GM18507 (cell line): ENCODE measurements around the gene BRS3.

Experiments used
- DNase-seq: peaks from one replicate; pipeline ENCODE4 v3.0.0; 2011; ENCODE audit warnings: low read depth; ENCODE audit not compliant: insufficient read length; ENCODE audit errors: extremely low spot score
- FAIRE-seq: peaks from 2 replicates; lab custom pipeline; 2011; peaks lifted over from hg19 to GRCh38; lab: Jason Lieb, UNC

The BRS3 gene

DNA sequence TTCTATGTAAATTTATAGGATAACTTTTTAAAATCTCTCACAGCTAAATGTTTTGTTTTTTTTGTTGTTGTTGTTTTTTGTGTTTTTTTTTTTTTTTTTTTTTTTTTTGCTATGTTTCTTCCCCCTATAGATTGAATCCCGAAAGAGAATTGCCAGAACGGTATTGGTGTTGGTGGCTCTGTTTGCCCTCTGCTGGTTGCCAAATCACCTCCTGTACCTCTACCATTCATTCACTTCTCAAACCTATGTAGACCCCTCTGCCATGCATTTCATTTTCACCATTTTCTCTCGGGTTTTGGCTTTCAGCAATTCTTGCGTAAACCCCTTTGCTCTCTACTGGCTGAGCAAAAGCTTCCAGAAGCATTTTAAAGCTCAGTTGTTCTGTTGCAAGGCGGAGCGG lies 4.1 kb downstream of the BRS3 start:
- FAIRE-seq (no peak), DNase-seq (no peak)

DNA sequence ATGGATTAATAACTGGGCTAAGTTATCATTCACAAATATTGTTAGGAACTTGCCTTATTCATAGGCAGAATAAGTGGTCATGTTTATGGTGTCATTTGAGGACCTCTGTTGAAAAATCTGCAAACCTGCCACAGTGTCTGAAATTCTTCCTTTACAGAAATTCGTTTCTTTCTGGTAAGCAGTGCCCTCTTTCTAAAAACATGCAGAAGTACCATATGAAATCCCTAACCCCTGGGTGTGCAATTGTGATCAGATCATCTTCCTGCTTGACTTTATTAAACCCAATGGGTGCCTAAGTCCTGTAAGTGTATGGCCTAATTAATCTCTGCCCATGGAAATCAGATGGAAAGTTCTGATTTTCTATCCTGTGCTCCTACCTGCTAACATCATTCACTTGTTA lies 5.3 kb downstream of the BRS3 start:
- no peak for DNase-seq
- FAIRE-seq, result no peak

DNA sequence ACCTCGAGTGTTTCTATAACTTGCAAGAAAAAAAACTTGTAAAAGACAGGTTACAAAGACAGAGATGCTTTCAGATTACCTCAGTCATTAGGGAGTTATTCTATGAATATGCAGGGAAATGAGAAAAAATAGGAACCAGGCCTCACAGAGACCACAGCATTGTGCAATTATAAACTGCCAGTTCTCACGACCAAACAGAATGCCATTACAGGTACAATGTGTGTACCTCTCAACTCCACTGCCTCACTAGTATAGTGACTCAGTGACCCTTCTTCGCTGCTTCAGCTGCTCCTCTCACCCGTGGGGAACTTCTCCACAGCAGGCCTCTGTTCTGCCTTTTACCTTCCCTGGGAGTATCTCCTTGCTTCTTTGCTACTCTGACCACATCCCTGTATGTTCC lies 7.3 kb downstream of the BRS3 start:
- FAIRE-seq (peak; percentile 53), DNase-seq (no peak)

DNA sequence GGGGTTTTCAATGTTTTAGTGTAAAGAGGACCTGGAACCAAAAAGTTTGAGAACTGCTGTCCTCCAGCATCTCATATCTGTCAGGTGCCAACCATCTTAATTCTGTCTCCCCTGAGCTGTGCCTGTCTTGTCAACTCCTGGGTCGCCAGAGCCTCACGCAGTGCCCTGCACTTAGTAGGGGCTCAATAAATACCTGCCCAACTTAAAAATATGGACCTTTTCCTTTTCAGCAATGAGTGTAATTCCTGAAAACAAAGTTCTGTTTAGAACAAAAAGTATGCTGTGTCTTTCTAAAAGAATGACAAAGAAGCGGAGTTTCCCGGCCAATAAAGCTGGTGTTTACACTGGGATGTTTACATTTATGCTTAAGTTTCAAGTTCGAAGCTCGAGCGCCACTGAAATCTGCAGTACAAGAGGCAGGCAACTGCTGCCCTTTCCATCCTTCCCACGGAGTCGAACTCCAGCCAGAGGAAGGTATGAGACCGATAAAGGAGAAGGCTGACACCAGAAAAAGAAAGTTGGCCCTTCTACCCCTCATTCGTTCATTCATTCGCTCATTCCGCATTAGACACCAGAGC lies 8.5 kb downstream of the BRS3 start:
- FAIRE-seq, result no peak
- DNase-seq, result no peak

DNA sequence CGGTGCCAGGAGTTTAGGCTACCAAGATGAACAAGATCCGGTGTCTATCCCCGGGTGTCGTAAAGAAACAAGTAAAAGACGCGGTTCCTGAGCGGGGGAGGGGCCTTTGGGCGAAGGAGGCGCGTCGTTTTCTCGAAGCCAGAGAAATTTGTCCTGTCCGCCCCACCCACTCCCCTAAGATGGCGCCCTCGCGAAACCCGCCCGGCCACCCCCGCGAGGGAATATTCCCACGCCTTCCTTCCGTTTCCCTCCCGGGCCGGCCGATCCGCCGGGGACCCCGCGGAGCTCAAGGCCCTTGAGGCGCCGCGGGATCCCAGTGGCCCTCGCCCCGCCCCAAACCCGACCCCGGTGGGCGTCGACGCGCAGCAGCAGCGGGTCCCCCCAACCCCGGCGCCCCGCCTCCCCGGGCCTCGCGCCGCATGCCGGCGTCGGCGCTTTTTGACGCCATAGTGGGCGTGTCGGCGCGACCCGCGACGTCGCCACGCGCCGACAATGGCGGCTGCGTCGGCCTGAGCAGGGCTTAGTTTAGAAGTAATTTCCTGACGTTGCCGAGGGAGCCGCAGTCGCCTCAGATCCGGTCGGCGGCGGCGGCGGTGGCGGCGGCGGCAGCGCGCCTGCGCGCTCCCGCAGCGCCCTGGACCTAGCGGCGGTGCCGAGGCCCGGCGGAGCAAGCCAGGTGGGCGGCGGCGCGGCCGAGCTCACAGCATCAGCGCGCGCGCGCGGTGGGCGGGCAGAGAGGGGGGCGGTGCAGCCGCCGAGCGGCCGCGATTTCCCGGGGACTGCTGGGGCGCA lies 9.2 kb downstream of the BRS3 start:
- FAIRE-seq (peak; percentile 90), DNase-seq (peak; percentile 39)

DNA sequence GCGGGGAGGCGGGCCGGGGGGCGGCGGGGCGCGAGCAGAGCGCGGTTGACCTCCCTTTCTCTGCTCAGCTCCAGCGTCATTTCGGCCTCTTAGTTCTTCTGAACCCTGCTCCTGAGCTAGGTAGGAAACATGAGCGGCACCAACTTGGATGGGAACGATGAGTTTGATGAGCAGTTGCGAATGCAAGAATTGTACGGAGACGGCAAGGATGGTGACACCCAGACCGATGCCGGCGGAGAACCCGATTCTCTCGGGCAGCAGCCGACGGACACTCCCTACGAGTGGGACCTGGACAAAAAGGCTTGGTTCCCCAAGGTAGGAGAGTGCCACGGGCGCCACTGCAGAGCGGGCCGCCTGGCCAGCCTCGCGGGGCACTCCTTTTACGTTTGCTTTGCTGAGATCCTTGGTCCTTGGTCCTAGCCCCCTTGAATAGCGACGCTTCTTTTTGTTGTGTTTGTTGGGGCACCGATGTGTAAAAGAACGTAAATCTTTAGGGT lies 9.9 kb downstream of the BRS3 start, which contains the start of gene HTATSF1:
HTATSF1 (plus strand) TSS at position 37 of the 497 bp plus-strand sequence; CDS start at position 130, 93 bp downstream.
- DNase-seq (no peak), FAIRE-seq (no peak)

DNA sequence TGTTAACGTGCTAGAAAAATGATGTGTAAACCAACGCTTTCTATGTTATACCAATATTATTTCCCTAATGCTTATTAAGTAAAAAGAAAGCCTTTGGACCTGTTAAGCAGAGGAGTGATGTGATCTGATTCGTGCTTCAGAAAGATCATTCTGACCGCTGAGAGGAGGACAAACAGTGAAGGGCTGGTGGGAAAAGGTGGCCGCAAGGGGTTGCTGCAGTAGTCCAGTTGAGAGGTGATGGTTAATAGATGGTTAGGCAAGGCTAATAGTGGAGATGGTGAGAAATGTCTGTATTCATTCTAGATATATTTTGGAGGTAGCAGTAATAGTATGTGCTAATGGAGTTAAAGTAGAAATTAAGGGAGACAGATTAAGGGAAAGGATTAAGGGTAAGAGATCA lies 31.3 kb downstream of the BRS3 start:
- DNase-seq, result no peak
- no peak for FAIRE-seq

DNA sequence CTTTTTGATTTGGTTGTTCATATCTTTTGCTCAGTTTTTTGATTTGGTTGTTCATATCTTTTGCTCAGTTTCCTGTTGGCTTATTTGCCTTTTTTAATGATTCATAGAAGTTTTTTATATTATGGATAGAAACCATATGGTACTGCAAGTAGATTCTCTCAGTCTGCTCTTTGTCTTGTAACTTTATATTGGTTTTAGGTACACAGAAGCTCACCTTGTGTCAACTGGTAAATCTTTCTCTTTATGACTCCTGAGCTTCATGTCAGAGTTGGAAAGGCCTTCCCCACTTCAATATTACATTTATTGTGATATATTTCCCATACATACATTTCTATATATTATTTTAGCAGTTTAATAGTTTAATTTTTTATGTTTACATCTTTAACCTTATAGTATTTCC lies 36.0 kb downstream of the BRS3 start:
- FAIRE-seq (no peak), DNase-seq (no peak)

DNA sequence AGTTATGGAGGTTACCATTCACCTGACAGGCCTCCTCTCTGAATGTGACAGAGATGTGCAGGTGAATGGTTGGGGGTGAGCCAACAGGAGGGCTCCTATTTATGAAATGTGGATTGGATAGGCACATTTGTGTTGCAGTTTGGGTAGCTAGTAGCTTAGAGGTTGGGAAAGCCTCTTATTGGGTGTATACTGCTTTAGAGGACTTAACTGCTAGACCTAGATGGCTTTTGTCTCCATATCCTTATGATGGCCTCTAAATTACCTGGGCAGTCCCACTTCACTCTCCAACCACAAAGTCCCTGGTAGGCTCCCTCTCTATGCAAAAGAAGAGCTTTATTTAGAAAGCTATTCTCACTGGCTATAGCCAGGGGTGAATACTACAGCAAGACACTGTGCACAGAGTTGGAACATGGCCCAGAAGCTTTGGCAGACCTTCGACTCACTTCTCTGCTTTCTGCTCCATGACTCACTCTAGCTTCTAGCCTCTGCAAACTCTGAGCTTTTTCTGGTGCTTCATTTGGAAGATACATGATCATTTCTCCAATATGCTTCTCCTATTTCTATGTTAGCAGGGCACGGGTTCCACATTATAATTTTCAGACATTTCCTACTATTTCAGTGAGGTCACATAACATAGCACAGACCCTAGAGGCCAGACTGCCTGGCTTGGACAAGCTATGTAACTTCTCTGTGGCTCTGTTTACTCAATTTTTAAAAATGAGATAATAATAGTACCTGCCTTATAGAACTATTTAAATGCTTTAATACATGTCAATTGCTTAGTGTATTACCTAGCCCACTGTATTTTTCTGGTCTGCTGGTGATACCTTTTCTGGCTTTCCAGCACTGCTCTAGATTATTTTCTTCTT lies 38.2 kb downstream of the BRS3 start:
- no peak for DNase-seq
- FAIRE-seq, result no peak

DNA sequence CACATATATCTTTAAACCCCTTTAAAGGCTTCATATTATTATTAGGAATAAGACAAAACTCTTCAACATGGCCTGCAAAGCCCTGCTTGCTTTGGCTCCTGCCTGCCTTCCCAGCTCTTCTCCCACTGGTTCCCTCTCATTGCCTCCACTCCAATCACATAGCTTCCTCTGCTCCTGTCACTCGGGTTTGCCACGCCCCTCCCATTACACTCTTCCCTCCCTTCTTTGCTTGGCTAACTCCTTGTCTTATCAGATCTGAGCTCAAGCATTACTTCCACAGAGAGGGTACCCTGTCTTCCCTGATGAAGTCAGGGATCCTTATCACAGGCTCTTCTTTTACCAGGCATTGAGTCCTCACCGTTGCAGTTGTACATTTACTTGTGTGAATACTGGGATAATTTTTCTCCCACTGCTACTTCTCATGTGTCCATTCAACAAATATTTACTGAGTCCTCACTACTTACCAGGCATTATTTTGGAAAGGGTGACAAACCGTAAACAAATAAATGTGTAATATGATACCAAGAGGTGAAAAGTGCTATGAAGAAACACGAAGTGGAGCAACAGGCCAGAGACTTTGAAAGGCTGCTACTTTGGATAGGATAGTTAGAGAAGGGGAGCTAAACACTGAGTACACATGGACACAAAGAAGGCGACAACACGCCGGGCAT lies 41.0 kb downstream of the BRS3 start:
- FAIRE-seq (no peak), DNase-seq (no peak)

DNA sequence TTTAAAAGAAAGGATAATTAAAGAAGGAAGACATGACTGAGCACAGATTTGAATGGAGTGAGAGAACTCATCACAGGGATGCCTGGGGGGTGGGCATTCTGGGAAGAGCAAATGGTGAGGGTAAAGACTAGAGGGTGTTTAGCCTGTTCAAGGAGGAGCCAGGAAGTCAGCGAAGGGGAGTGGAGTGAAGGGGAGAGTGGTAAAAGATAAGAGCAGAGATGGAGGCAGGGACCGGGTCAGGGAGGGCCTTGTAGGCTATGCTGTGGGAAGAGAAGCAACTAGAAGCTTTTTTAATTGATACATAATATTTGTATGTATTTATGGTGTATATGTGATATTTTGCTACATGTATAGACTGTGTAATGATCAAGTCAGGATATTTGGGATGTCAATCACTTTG lies 42.0 kb downstream of the BRS3 start:
- FAIRE-seq (no peak), DNase-seq (no peak)

DNA sequence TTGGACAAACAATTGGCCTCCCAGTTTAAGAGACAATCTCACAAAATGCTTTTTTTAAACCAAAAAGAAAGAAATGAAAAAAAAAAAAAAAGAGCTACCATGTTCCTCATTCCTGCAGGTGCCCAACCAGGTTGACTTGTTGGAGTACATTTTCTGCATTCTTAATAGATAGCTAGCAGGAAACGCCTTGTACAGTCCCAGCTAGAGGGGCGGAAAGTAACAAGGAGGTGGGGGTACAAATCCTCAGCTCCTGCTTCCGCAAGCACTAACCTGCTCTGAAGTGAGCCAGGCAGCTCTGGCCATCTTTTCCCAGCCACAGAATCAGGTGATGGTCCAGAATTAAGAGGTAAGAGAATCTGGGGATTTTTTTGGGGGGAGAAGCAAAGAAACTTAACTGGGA lies 44.2 kb downstream of the BRS3 start, which contains the start of gene VGLL1:
VGLL1 (plus strand) TSS at position 265 of the 400 bp plus-strand sequence. CDS start 3,806 bp downstream, outside the sequence.
- no peak for DNase-seq
- no peak for FAIRE-seq

DNA sequence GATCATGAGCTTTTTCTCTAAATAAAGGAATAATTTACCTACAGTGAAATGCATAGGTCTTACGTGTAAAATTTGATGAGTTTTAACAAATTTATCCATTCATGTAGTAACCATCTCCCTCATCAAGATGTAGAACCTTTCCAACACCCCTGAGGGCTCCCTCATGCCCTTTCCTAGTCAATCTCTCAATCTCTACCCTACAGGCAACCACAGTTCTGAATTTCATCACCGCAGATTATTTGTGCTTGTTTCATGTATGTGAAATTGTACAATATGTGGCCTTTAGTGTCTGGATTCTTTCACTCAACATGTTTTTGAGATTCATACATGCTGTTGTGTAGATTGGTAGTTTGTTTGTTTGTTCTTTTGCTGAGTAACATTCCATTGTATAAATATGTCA lies 46.4 kb downstream of the BRS3 start:
- FAIRE-seq, result no peak
- no peak for DNase-seq

DNA sequence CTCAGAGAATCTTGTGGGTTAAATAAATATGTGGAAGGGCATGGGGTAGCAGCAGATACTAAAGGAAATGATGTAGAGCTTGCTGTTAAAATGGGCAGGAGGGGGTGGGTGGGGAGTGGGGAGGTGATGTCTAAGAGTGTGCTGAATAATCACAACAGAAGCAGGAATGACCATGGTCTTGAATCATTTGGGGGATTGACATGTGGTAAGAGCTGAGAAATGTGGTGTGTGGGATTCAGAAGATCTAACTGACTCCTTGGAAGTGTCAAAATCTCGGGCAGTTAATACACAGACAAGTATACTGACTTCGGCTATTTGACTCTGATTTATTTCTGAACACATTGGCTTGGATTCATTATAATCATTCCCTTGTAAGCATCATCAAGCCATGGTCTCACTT lies 51.1 kb downstream of the BRS3 start:
- no peak for FAIRE-seq
- DNase-seq, result no peak

DNA sequence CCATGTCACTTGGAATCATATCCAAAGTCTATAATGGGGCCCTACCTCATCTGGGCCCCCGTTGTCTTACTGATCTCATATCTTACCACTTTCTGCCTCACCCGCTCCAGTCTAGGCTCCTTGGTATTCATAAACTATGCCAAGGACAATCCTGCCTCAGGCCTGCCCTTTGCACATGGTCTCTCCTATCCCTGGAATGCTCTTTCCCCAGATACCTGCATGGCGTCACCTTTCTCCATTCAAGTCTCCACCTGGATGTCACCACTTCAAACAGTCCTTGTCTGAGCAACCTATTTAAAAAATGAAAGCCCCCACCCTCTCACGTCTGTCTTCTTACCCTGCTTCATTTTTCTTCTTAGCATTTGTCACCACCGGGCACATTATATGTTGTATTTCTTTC lies 52.5 kb downstream of the BRS3 start:
- FAIRE-seq, result no peak
- DNase-seq, result no peak

DNA sequence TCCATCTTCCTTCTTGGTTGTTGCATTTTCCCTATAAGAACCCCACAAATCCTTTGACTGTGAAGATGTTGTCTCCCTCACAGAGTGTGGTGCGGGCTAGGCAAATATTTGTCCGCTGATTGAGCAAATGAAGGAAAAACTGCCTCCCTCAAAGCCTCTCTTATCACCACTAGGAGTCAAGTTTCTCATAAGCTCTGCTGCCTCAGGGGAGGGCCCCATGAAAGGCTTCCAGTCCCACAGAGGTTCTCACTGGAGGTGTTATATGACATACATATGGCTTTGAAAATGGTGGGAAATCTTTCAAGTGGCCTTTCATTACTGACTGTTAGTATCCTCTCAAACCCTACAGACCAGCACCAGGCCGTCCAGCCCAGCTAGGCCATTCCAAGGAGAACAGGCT lies 53.5 kb downstream of the BRS3 start:
- DNase-seq, result no peak
- FAIRE-seq, result no peak

DNA sequence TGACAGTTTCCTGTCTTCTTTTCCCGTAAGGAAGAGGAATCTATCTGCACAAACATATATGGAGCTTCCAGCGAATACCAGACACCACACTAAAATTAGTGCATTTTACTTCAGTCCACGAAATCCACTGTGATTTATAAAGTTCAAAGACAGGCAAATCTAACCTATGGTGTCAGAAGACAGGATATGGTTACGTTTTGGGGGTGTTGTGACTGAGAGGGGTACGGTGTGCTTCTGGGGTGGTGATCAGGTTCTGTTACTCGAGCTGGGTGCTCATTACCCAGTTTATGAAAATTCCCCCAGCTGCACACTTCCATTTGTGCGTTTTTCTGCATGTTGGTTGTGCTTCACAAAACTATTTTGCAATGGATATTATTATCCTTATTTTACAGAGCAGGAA lies 54.5 kb downstream of the BRS3 start:
- no peak for FAIRE-seq
- no peak for DNase-seq
